ENCODE results near the gene RBM17. TPM values are rescaled to one million over a fixed set of nuclear protein-coding genes. Genes with fewer than 3 reads are reported as not detected.

Gene RBM17
- total RNA-seq, 4 donors from 2014 or later, result 64.4 to 163 (median 146) TPM

DNA sequence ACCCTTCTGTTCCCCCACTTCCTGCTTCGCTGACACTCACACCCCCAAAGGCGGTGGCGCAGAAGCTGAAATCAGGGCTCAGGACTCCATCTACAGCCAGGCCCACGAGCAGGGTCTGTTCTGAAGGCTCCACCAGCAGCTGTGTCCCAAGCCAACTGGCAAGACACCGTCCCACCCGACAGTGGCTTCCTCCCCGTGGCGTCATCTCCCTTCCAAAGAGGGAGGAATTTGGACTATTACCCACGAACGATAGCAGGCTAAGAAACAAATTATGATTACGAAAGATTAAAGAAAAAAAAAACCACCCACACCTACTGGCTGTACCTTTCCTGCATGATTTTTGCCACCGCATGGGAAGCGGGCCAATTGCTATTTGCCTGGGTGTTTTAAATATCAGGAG, 54.3 kb downstream of the RBM17 start:
- H3K27ac ChIP-seq, result no peak overlapping the region
- intact Hi-C loops (cut with DNase I; ENCODE audit: low total_unique reads), result loop anchor here (10.0 kb wide), 1 partner anchor 62 kb away; the partner anchor contains the start of gene PFKFB3
- no peaks in the 10 kb centered on the region for H3K27me3 ChIP-seq
- DNase-seq, result no peak
- H3K9me3 ChIP-seq, result no peaks in the 10 kb centered on the region
- TF ChIP-seq, protein P1, sequence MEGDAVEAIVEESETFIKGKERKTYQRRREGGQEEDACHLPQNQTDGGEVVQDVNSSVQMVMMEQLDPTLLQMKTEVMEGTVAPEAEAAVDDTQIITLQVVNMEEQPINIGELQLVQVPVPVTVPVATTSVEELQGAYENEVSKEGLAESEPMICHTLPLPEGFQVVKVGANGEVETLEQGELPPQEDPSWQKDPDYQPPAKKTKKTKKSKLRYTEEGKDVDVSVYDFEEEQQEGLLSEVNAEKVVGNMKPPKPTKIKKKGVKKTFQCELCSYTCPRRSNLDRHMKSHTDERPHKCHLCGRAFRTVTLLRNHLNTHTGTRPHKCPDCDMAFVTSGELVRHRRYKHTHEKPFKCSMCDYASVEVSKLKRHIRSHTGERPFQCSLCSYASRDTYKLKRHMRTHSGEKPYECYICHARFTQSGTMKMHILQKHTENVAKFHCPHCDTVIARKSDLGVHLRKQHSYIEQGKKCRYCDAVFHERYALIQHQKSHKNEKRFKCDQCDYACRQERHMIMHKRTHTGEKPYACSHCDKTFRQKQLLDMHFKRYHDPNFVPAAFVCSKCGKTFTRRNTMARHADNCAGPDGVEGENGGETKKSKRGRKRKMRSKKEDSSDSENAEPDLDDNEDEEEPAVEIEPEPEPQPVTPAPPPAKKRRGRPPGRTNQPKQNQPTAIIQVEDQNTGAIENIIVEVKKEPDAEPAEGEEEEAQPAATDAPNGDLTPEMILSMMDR (IDR thresholded peaks at IDR 0.05), result no peak
- TF ChIP-seq POLR2A (IDR thresholded peaks at IDR 0.05), result no peak
- H3K4me1 ChIP-seq, result peaks cover 0 to 10% of the 10 kb centered on the region in 2 donors
- H3K36me3 ChIP-seq, result no peaks in the 10 kb centered on the region
- H3K4me3 ChIP-seq, result no peak overlapping the region

DNA sequence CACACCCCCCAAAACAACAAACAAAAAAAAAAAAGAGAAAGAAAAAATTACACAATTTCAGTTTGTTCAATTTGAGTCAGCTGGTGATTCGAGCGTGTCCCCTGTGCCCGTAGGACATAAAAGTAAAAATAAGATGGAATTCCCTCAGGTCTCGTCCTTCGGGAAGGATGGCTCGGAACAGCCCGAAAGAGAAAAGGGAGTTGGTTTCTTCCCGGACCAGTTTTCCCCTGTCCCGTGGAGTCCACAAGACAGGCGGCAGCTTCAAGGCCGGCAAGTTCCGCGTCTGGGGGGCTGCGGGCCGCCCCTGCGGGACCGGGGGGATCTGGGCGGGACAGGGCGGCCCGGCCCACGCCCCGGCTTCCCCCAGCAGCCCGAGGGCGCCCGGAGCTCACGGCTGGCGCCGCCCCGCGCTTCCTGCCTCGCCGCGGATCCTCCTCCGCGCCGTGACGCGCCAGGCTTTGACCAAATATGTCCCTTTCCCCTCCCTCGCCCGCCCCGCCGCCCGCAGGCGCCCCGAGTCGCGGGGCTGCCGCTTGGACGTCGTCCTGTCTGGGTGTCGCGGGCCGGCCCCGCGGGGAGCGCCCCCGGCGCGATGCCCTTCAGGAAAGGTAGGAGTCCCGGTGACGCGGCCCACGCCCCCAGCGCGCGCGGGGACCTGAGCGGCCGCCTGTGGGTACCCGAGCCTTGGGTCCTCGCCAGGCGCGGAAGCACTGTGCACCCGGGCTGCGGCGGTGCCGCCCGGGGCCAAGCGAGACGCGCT, 55.8 kb downstream of the RBM17 start:
- peak; percentile 89 to 90 for DNase-seq
- TF ChIP-seq, protein P1 (IDR thresholded peaks at IDR 0.05), result no peak
- peak; percentile 60 to 79 for TF ChIP-seq POLR2A (IDR thresholded peaks at IDR 0.05)

GRCh38 chr10:6145166-6145987, 56.5 kb downstream of the RBM17 start:
- peak overlapping the region; percentile 87 to 89 for H3K27ac ChIP-seq
- H3K27me3 ChIP-seq, result no peaks in the 10 kb centered on the region
- peaks cover 0 to 10% of the 10 kb centered on the region in 2 donors for H3K4me1 ChIP-seq
- intact Hi-C loops (cut with DNase I; ENCODE audit: low total_unique reads), result loop anchor here (5.0 to 10.0 kb wide), 2 partner anchors 59 to 203 kb away; partner anchors contain the start of gene PFKFB3
- TF ChIP-seq, protein P1 (IDR thresholded peaks at IDR 0.05), result no peak
- no peak for TF ChIP-seq POLR2A (IDR thresholded peaks at IDR 0.05)
- no peaks in the 10 kb centered on the region for H3K9me3 ChIP-seq
- H3K36me3 ChIP-seq, result no peaks in the 10 kb centered on the region
- no peak for DNase-seq
- peak overlapping the region; percentile 55 to 77 for H3K4me3 ChIP-seq

More for the DNA sequence above, 55.8 kb downstream of the RBM17 start:
- H3K4me3 ChIP-seq, result peak overlapping the region; percentile 55 to 77
- intact Hi-C loops (cut with DNase I; ENCODE audit: low total_unique reads), result loop anchor here (5.0 to 10.0 kb wide), 2 partner anchors 60 to 202 kb away; partner anchors contain the start of gene PFKFB3
- no peaks in the 10 kb centered on the region for H3K9me3 ChIP-seq
- no peaks in the 10 kb centered on the region for H3K36me3 ChIP-seq
- H3K27ac ChIP-seq, result peak overlapping the region; percentile 87 to 89
- peaks cover 0 to 10% of the 10 kb centered on the region in 2 donors for H3K4me1 ChIP-seq
- no peaks in the 10 kb centered on the region for H3K27me3 ChIP-seq

DNA sequence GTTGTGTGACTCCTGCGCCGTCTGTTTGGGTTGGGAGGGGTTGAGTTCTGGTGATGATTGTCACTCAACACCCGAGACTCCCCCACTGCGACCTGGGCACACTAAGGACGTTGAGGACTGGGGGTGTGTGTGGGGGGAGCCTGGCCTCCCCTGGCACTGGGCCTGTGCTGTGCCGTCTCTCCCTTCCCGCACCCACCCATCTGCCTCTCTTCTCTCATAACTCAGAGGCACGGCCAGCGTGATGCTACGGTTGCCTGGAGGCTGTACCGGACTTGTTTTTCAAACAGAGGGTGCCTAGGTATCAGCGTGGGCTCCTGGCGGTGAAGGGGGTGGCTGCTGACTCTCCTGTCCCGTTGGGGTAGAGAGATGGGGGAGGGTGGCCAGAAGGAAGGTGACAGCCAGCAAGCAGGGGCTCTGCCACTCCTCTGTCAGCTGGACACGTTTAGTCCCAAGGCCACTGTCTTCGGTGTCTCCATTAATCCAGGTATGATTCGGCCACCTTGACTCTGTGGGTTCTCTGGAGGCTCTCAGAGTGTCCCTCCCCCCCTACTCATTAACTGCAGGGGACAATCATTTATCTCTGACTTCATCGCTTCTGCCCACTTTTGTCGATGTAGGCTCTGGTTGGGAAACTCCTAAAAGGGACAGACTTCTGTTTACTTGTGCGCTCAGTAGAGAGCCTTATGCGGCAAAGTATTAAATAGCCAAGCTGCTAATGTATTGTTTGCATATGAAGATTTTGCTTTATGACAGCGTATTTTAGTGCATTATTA, 57.4 kb downstream of the RBM17 start:
- Histone ChIP-seq H3K4me1 (peaks cover 0 to 10% of the 10 kb centered on the region in 2 donors), H3K27ac (peak overlapping the region; percentile 87 to 89), H3K4me3 (peak overlapping the region; percentile 55 to 77), H3K9me3 (no peaks in the 10 kb centered on the region), H3K36me3 (no peaks in the 10 kb centered on the region), H3K27me3 (no peaks in the 10 kb centered on the region)
- no peak for DNase-seq
- intact Hi-C loops (cut with DNase I; ENCODE audit: low total_unique reads), result loop anchor here (5.0 to 10.0 kb wide), 2 partner anchors 59 to 204 kb away; partner anchors contain the start of gene PFKFB3
- no peak for TF ChIP-seq POLR2A (IDR thresholded peaks at IDR 0.05)
- TF ChIP-seq, protein P1 (IDR thresholded peaks at IDR 0.05), result no peak
